ENCODE results near the gene ZEB2.

The ZEB2 gene

DNA sequence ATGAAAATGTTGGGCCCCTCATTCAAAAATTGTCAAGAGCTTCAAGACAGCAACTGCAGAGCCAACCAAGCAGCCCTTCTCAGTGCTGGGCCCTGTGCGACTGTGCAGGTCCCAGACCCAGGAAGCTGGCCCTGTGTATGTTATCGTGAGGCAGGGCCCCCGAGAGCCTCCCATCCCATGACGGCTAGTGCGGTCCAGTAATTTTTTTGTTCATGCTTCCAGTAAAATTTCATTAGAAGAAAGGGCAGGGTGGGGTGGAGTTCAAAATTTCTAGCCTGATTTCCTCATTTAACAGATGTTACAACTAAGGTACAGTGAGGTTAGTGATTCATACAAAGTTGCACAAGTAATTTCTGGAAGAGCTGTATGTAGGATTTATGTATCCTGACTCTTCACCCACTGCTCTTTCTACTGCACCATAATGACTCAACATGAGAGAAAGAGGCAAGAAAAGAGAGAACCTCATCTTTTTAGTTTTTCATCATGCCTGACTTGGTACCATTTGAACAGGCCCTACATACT, 105.5 kb downstream of the ZEB2 start:
- no peak for DNase-seq

DNA sequence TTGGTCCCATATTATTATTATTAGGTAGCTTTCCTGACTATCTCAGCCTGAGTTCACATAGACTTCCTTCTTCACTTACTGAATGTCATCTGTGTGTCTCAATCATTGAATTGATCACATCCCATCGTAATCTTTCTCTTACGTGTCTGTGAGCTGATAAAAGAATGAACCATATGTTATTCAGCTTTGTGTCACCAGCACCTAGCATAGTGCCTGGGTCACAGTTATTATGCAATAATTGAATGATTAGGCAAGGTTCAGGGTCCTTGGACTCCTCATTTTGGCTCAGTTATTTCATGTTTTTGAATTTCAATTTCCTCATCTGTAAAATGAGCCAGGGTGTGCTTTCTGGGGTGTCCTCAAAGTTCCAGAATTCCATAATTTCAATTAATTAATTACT, 107.2 kb downstream of the ZEB2 start:
- DNase-seq: no peak

DNA sequence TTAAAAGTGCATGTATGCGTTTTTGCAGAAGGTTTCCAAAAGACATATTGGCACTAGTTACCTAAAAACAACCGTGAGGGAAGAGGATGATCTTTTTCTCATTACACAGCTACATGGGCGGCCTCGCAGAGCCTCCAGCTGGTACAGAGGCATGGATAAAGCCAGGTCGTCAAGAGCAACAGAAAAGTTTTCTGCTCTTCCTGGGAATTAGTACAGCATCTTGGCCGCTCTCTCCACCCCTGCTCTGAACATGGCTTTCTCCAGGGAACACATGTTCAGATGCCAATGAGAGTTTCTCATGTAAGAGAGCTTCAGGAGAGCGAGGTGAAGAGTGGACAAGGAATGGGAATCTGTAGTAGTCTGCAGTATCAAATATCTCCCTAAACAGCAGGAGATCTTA, 108.4 kb downstream of the ZEB2 start:
- no peak for DNase-seq

DNA sequence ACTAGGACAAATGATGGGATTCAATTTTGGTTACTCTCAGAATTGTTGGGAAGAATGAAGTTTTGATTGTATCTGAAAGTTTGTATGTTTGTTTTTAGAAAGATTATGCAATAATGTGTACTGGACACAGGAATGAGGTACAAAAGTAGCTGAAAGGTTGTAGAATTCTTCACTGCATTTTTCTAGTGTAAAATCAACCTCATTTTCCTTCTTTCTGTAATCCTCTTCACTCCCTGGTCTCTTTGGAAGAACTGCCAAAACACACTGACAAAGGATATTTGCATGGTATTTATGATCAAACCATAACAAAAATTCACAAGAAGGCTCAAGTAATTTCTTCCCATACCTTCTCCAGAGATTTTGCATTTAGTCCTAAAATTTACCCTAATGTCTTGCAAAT, 110.7 kb downstream of the ZEB2 start:
- no peak for DNase-seq

DNA sequence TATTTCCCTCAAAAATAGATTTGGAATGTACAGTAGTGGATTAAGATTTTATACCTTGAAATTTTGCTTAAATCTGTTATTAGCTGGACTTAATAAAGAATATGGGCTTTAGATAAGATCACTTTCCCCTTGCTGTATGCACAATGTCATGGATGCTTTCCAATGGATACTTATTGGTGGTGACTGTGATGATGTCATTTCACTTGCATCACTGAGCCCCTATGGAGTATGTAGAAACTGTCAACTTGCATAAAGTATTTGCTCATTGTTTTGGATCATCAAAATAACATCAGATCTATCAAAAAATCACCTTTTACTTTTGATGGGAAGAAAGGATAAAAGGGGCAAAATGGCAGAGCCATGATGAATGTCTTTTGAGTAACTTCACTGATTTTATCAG, 112.7 kb downstream of the ZEB2 start:
- no peak for DNase-seq

DNA sequence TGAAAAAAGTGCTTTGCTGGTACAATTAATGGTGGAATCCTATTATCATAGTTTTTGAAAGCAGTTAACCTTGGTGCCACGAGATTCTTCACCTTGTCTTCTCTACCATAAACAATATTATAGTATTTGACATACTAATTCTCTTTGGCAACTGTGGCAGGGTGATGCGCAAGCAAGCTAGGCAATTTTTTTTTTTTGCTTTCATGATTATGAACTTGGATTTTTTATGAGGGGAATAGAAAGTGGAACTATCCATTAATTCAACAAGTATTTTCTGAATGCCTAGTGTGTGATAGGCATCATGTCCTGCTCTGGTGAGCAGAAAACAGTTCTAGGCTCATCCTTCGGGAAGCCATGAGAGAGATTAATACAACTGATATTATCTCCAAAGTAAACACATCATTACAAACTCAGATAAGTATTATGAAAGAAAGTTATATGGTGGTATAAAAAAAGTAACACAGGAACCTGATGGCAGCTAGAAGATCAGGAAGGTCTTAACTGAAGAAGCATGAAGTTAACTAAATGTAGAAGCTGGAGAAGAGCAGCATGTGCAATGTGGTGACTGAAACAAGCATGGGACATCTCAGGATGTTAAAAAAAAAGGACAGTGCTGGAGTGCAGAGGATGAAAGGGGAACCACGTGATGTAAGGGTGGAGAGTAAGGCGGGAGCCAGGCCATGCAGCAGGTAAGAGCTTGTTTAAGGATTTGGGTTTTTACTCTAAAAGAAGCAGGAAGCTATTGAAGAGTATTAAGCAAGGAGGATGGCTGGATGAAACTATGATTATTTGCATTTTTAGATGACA, 113.7 kb downstream of the ZEB2 start:
- no peak for DNase-seq

DNA sequence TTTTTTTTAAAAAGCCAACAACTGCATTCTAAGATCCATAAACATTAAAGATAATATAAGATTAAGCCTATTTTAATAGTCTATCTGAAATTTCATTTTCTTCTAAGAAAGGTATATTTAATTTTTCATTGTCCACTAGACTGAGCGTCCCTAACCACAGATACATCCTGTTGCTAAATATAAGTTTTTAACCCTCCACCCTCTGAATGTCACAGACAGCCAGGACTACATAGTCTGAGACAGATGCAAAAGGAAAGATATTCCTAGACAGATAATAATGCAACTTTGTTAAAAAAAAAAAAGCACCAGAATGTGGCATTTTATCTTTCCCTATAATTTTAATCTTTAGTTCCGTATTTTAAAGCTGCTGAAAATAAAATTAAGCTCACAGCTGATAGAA, 114.6 kb downstream of the ZEB2 start:
- DNase-seq: no peak

DNA sequence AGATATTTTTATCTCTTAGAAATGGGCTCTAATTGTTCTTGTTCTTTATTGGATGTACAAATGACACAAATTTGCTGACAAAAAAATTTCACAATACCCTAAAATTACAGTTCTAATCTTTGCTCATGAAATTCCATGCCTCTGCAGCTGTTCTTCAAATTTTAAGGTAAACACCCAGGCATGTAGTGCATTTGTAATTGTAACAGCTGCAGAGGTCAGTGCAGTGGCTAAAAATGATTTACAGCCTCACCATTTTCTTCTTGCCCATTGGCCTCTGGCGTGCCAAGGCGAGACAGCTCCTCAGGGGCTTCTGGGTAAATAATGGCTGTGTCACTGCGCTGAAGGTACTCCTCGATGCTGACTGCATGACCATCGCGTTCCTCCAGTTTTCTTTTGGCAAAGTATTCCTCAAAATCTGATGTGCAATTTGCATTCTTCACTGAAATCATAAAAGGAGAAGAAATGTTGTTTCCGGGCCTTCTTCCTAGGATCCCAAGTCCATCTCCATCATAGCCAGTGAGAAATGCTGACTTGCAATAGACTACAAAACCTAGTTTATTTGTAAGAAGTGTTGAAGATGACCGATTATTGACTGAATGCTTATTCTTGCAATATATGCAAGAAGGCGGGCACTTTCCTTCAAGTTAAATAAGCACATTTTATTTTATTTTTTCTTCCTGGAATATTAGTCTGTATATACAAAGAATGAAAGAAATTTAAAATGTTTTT, 115.2 kb downstream of the ZEB2 start:
- DNase-seq: no peak

DNA sequence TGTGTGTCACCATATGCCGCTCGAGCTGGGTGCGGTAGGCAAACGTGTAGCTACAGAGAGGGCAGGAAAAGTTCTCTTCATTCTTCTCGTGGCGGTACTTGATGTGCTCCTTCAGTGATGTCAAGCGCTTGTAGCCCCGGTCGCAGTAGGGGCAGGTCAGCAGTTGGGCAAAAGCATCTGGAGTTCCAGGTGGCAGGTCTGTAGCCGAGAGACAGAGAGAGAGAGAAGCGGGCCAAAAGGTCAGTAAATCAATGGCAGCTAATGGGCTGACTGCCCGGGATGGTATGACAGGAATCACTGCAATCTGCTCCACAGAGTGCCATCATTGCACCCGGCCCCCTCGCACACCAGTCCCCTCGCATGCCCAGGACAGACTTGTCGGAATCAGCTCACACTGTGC, 116.0 kb downstream of the ZEB2 start:
- no peak for DNase-seq

DNA sequence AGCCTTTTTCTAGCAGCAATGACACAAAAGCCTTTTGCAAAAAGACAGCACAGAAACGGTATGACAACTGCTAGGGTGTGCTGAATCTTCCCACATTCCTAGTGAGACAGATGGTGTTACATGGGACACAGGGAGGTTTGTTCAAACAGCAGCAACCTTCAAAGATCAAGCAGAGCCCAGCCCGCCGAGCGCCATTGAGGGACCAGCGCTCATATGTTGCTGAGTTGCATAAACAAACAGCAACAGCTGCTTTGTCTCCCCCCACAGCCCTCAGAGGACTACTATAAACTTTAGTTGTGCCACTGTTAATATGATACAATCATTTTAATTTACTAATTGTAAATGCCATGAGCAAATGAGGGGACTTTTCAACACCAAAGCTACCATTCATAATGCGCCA, 117.7 kb downstream of the ZEB2 start:
- no peak for DNase-seq

DNA sequence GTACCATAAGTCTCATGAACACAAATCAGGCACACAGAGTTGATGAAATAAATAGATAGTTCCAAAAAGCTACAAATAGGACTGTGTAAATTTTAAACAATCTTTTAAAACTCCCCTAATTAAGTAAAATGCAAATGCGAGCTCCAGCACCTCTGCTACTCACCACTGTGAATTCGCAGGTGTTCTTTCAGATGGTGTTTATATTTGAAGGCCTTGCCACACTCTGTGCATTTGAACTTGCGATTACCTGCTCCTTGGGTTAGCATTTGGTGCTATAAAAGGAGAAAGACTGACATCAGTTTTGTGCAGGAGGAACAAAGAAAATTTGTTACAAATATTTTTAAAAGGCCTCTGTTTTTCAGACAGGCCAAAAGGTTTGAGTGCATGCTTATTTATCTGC, 118.9 kb downstream of the ZEB2 start:
- no peak for DNase-seq

DNA sequence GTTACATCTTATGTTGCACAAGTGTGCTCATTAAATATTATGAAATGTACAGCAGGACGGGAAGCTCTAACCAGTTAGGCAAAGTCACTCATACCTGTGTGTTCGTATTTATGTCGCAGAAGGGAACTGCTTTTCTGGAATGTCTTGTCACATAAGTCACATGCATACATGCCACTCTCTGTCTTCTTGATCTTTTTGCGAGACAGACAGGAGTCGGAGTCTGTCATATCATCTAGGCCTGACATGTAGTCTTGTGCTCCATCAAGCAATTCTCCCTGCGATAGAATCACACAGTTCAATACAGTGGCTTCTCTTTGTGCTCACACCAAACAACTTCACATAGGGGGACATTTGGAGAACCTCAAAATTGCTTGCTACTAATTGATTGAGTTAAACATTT, 123.6 kb downstream of the ZEB2 start:
- DNase-seq: no peak

DNA sequence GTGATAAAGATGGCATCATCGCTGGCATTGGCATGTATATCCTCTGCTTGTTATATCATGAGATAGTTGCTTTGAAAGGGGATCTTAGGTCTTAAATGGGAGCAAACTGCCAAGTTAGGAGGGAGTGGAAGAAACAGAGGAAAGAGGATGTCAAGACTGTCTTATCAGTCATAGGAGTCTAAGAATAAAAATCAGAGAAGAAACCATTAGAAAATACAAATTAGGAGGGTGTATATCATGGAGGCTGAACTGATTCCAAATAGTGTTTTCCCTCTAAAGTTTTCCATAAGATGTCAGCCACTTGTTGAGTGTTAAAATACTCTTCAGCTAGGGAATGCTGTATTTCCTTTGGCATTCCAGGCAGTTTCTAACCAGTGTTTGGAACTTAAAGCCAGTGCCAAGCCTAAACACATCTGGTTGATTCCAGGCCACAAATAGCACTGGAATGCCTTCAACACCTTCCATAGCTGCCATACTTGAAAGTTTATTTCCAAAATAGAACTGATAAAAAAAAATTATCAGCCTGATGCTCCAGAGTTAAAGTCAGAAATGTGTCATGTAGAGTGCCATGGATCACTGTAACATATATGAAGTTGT, 129.4 kb downstream of the ZEB2 start:
- DNase-seq: no peak

DNA sequence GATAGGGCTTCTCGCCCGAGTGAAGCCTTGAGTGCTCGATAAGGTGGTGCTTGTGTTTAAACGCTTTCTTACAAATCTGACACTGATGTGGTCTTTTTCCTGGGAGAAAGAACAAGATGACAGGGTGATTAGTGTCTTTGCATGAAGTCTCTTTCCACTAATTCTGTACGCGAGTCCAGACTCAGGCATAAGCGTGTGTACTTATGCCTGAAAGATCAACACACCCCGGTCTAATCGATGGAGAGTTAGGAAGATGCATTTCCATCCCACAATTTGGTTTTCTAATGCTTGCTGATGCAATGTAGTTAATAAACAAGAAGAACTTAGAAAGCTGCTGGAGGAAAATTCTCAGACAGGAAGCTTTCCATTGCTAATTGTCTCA, 130.0 kb downstream of the ZEB2 start:
- no peak for DNase-seq

DNA sequence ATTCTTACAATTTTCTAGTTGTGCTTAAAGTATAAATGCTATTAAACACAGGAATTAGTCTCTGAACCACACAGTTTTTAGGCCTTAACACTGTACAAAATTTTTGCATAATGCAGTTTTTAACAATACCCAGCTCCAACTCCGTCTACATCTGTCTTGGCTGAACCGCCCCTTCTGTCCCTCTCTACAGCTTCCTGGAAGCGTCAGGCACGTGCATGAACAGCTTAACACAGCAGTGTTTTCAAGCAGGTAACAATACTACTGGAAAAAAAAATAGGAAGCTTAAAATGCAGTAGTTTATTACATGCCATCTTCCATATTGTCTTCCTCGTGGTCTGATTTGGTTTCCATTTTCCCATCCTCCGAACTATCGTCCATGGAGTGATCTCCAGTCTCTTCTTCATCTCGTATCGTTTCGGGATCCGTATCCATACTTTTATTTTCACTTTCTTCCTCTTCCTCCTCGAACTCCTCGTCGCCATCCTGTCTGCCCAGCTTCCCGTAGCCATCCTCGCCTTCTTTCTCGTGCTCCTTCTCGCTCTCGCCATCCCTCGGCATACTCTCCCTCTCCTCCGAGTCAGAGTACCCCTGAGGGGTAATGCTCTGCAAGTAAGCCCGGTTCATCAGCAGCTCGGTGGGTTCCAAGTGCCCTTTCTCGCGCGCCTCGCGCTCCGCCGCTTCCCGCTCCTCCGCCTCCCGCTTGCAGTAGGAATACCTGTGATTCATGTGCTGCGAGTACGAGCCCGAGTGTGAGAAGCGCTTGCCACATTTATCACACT, 130.6 kb downstream of the ZEB2 start:
- DNase-seq: peak; percentile 16

DNA sequence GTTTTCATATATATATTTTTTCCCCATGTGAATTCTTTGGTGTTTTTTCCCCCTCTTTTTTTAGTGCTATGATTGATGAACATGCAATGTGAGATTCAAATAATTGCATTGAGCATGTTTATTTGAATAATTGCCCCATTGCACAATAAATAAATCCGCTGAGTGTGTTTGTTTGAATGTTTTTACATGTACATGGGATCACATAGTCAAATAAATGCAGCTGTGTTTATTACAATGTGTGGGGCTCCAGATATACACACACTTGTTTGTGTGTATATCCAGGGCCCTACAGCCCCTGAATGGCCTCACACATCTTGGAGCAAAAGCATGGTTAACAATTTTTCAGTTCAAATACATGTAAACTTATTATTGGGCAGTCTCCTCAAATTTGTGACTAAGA, 134.5 kb downstream of the ZEB2 start:
- no peak for DNase-seq

DNA sequence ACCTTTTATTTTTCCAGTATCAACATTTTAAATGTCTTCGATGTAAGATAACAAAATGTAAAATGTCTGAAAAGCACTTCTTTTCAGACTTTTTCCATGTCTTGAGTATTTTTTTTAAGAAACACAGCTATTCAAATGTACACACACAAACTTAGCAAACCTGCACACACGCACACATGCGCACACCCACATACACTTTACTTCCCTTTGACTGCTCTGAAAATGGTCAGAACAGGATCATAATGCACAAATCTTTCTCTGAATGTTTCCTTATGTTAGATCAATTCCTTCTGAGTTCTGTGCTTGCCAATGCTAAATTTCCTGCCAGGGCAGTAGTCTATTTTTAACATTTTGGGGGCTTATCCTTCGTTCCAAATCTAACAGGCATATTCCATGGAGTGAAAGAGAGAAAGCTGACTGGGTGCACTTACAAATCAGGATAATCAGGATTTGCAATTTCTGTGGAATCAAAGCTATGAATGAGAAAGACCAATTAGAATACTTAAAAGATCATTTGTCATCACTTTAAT, 136.3 kb downstream of the ZEB2 start:
- no peak for DNase-seq

DNA sequence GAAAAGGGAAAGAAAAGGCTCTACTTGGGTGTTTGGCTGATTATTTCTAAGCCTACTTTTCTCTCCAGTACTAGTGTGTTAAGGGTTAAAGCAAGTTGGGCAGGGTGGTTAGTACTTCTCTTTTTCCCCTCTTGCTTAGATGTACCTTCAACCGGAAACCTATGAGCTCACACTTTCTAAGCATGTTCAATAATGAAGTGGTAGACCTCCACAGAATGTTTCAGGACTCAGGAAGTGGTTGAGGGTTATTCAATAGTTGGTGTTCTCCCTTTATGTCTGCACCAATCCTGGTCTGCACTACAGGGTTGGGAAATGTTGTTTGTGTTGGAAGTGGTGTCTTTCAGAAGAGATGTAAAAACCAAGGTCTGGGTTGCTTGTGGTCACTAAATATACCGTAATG, 137.1 kb downstream of the ZEB2 start:
- DNase-seq: no peak

DNA sequence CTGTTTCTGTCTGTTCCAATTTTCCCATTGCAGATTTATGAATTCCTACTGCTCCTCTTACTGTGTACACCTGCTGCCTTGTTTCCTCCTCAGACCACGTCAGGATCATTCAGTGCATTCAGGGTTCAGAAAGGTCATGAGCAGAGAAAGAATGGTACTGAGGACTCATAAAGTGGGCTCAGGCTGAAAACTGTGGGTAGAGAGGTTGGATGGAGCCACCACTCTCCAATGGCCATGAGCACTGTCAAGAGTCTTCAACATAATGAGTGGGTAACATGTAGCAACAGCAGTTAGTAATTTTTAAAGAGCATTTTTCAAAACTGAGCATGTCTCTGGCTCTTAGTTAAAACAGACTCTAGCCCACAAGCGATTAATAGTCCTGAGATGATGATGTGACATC, 138.2 kb downstream of the ZEB2 start:
- DNase-seq: no peak

DNA sequence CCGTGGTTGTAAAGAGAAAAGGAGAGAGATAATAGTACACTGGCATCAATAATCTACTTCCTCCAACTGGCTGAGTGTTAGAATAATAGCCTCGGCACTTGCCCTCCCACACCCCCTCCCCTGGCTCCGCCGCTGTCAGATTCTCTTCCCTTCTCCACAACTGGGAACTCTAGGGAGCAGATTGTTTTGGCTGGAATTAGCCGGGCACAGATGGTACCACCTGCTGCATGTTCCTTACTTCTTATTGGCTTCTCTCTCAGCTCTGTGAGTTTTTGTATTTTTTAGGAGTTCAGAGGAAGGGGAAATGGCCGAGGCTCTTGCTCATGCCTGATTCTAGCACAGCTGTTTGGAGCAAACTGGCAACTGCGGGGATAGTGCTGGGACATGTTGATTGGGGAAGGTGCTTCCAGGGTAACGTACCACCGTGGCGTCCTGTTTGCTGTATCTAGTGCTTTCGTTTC, 140.0 kb downstream of the ZEB2 start:
- no peak for DNase-seq

DNA sequence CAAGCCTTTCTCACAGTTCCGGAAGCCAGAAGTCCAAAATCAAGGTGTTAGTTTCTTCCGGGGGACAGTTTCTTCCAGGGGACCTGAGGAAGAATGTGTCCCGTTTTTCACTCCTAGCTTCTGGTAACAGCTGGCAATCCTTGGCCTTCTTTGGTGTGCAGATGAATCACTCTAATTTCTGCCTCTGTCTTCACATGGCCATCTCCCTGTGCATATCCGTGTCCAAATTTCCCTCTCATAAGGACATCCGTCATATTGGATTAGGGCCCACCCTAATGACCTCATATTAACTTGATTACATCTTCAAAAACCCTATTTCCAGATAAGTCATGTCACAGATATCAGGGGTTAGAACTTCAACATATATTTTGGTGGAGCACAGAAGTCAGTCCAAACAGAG, 141.4 kb downstream of the ZEB2 start:
- DNase-seq: no peak

DNA sequence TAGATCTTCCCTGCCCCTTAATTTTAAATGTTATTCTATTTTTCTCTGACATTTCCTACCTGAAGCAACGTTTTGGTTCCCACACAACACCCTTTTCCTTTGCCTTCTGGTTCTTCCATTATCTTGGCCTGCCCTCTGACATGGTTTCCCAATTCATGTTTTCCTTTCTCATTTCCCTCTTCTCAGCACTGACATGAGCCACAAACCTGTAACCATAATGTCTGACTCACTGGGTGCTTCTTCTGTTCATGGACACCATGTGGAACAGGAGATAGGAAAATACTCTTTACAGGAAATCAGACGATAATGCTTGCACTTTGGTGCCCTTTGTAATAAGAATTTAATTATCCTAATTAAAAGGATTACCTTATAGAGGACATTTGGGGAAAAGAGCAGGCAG, 142.0 kb downstream of the ZEB2 start:
- no peak for DNase-seq

DNA sequence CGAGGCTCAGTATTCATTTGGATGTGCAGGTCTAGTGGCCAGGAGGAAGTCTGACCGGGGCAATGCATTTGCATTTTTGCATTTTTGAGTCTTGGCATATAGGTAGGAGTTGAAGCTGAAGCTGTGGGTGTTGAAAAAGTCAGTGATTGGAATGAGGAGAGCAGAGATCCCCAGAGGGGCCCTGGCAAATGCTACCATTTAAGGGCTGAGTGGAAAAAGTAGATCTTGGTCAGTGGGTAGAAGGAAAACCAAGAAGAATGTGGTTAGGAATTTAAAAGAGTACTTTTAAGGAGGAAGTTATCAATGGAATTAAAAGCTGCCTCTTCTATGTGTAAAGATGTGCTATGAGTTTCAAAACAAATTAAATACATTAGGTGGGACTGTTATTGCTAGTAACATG, 143.0 kb downstream of the ZEB2 start:
- DNase-seq: no peak

All from DMS79 (cell line).